GM10266 (cell line): ENCODE data around the gene CRYGA.

Experiments
- DNase-seq: peaks from one replicate; pipeline ENCODE4 v3.0.0; 2012; ENCODE audit errors: extremely low spot score
- TF ChIP-seq, protein P1 (sequence below): IDR thresholded peaks from 2 replicates; pipeline ENCODE4 v1.5.1; 2012; ENCODE audit warnings: mild to moderate bottlenecking, low read depth; ENCODE audit not compliant: control insufficient read depth, insufficient read depth; ENCODE audit errors: missing control alignments

CRYGA gene

GRCh38 chr2:208189810-208190503 is 26.6 kb upstream of the CRYGA start, which contains the start of gene C2orf80:
TSS of gene C2orf80 (minus strand) at chr2:208190030. CDS start at chr2:208186986, 3,044 bp downstream.
- DNase-seq: no peak
- TF ChIP-seq, protein P1, sequence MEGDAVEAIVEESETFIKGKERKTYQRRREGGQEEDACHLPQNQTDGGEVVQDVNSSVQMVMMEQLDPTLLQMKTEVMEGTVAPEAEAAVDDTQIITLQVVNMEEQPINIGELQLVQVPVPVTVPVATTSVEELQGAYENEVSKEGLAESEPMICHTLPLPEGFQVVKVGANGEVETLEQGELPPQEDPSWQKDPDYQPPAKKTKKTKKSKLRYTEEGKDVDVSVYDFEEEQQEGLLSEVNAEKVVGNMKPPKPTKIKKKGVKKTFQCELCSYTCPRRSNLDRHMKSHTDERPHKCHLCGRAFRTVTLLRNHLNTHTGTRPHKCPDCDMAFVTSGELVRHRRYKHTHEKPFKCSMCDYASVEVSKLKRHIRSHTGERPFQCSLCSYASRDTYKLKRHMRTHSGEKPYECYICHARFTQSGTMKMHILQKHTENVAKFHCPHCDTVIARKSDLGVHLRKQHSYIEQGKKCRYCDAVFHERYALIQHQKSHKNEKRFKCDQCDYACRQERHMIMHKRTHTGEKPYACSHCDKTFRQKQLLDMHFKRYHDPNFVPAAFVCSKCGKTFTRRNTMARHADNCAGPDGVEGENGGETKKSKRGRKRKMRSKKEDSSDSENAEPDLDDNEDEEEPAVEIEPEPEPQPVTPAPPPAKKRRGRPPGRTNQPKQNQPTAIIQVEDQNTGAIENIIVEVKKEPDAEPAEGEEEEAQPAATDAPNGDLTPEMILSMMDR: no peak

DNA sequence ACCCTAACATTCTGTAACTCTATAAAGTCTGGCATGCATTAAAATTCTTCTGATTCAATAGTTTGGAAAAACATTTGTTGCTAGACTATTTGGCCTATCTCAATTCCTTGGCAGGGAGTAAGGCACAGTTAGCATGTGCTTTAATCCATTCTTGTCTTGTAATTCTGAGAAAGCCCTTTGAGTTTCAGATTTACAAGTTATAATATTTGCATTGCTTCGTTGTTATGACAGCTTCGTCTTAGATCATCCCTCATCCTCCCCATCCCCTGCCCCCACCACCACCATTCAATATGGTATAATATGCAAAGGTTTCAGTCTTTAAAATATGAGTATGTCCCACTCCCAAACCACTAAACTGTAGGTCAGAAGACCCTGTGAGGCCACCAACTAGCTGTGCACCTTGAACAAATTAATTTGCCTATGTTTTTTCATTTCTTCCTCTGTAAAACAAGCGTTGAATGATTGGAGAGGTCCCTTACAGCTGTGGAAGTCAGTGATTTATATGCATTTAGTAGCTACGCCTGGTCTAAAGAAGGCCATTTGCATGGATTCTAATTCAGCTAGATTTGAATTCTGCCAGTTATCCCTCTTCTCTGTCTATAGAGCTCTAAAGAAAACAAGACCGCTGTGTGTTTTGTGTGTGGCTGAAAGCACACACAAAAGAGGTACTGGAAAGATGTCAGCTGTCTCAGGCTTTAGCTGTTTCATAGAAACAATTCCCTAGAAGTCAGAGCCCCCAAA is 25.9 kb upstream of the CRYGA start:
- no peak for DNase-seq
- TF ChIP-seq, protein P1: no peak

GRCh38 chr2:208186893-208187292 is 23.5 kb upstream of the CRYGA start:
- TF ChIP-seq, protein P1: no peak
- DNase-seq: no peak

DNA sequence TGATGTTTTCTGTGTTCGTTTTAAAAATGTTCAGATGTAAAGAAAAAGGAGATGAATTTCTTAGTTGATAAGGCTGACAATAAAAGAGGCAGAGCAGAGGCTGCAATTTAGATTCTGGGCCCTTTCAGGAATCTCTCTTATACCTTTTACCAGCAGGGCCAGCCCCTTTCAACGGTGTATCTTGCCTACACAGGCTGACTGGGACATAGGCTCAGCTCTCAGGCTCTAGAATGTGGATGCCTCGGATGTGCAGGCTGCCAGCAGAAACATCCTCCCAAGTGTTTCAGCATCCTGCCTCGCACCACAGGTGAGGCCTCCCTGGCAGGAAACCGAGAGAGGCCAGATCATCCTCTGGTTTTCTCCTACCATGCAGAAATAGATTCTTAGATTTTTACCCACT is 23.1 kb upstream of the CRYGA start:
- TF ChIP-seq, protein P1: no peak
- DNase-seq: no peak

- DNase-seq: no peak
- TF ChIP-seq, protein P1: no peak
Measured at GRCh38 chr2:208183972-208184705, 20.8 kb upstream of the CRYGA start.

- TF ChIP-seq, protein P1: no peak
- DNase-seq: no peak
Measured at GRCh38 chr2:208183526-208183925, 20.1 kb upstream of the CRYGA start.
